ENCODE results near the gene MUC2. TPM values are rescaled to one million over a fixed set of nuclear protein-coding genes. Genes with fewer than 3 reads are reported as not detected.

The MUC2 gene
- total RNA-seq, 1 donor from 2014 or later: 2.7 TPM

GRCh38 chr11:1054143-1055108 is 20.2 kb upstream of the MUC2 start:
- Mint-ChIP-seq H3K9me3 (no peaks in the 10 kb centered on the region), H3K4me3 (no peak overlapping the region), H3K27me3 (no peaks in the 10 kb centered on the region), H3K36me3 (no peaks in the 10 kb centered on the region), H3K27ac (no peak overlapping the region), H3K4me1 (ENCODE audit: unreplicated experiment) (peaks cover 4% of the 10 kb centered on the region)
- DNase-seq (ENCODE audit: extremely low spot score, unreplicated experiment): no peak
- TF ChIP-seq CTCF (conservative IDR thresholded peaks at IDR 0.05): no peak

- Mint-ChIP-seq H3K27ac (no peak overlapping the region), H3K4me3 (no peak overlapping the region), H3K27me3 (no peaks in the 10 kb centered on the region), H3K36me3 (no peaks in the 10 kb centered on the region), H3K4me1 (ENCODE audit: unreplicated experiment) (peaks cover 4% of the 10 kb centered on the region), H3K9me3 (no peaks in the 10 kb centered on the region)
- TF ChIP-seq CTCF (conservative IDR thresholded peaks at IDR 0.05): no peak
- no peak for DNase-seq (ENCODE audit: extremely low spot score, unreplicated experiment)
Measured at GRCh38 chr11:1055109-1055703, 19.5 kb upstream of the MUC2 start.

GRCh38 chr11:1055990-1056771 is 18.5 kb upstream of the MUC2 start:
- H3K27ac Mint-ChIP-seq: no peak overlapping the region
- TF ChIP-seq CTCF (conservative IDR thresholded peaks at IDR 0.05): no peak
- DNase-seq (ENCODE audit: extremely low spot score, unreplicated experiment): no peak
- no peaks in the 10 kb centered on the region for H3K27me3 Mint-ChIP-seq
- no peaks in the 10 kb centered on the region for H3K9me3 Mint-ChIP-seq
- no peaks in the 10 kb centered on the region for H3K36me3 Mint-ChIP-seq
- H3K4me1 Mint-ChIP-seq (ENCODE audit: unreplicated experiment): peaks cover under 1% of the 10 kb centered on the region
- no peak overlapping the region for H3K4me3 Mint-ChIP-seq

- no peak for TF ChIP-seq CTCF (conservative IDR thresholded peaks at IDR 0.05)
- no peaks in the 10 kb centered on the region for H3K36me3 Mint-ChIP-seq
- no peak for DNase-seq (ENCODE audit: extremely low spot score, unreplicated experiment)
- H3K9me3 Mint-ChIP-seq: peaks cover 8% of the 10 kb centered on the region
- no peak overlapping the region for H3K4me3 Mint-ChIP-seq
- peaks cover 2% of the 10 kb centered on the region for H3K27me3 Mint-ChIP-seq
- H3K4me1 Mint-ChIP-seq (ENCODE audit: unreplicated experiment): no peaks in the 10 kb centered on the region
- H3K27ac Mint-ChIP-seq: no peak overlapping the region
Measured at GRCh38 chr11:1057806-1058205, 16.9 kb upstream of the MUC2 start.

DNA sequence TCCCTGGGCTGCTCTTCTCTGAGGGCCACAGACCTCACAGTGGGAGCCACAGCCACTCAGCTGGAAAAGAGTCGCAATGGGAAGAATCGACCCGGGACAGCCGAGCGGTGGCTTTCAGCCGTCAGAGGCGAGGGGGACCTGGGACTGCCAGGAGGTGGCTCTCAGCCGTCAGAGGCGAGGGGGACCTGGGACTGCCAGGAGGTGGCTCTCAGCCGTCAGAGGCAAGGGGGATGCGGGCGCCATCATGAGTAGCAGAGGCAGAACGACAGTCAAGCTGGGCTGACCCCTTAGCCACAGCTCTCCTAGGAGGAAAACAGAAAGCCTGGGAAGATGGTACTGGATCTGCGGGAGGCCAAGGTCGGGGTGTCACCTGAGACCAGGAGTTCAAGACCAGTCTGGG is 14.9 kb upstream of the MUC2 start:
- no peak for DNase-seq (ENCODE audit: extremely low spot score, unreplicated experiment)
- Mint-ChIP-seq H3K27me3 (peaks cover 7% of the 10 kb centered on the region), H3K4me1 (ENCODE audit: unreplicated experiment) (no peaks in the 10 kb centered on the region), H3K9me3 (peaks cover 8% of the 10 kb centered on the region), H3K4me3 (no peak overlapping the region), H3K27ac (no peak overlapping the region), H3K36me3 (no peaks in the 10 kb centered on the region)
- no peak for TF ChIP-seq CTCF (conservative IDR thresholded peaks at IDR 0.05)

Data from type B pancreatic cell (in vitro differentiated cells).